GM23338 (cell line): Measurements from ENCODE around the gene MAP3K10. TPM values are rescaled to one million over a fixed set of nuclear protein-coding genes. Genes with fewer than 3 reads are reported as not detected.

Experiments used
- polyA plus RNA-seq: library from polyadenylated mRNA; unstranded; fragments of >200 nt; fragmentation: Nextera tagmentation; extraction: Ambion mirVana; gene quantifications from 2 replicates; pipeline ENCODE4 v1.2.1, GENCODE V29; 2016
- total RNA-seq: library from RNA; depleted of rRNA; stranded (reverse); fragments of >200 nt; shearing (Covaris generic); gene quantifications from 2 replicates; pipeline ENCODE4 v1.2.3, GENCODE V29; 2014; rRNA removed

MAP3K10 gene
- total and polyA plus RNA-seq, 2 experiments from 2014 or later = 5.9 to 13.7 TPM

Other genes with a start within 250 kb of the MAP3K10 start
- gene PSMC4, start 220.3 kb upstream of the MAP3K10 start, total RNA-seq = 147 and 161 TPM in 2 replicates
- gene PSMC4, start 220.3 kb upstream of the MAP3K10 start, polyA plus RNA-seq = 135 and 139 TPM in 2 replicates
- gene ZNF546, start 194.4 kb upstream of the MAP3K10 start, total RNA-seq = 0.38 and 0.62 TPM in 2 replicates
- 0.47 and 0.95 TPM in 2 replicates for gene ZNF546, start 194.4 kb upstream of the MAP3K10 start, polyA plus RNA-seq
- 11.0 and 11.2 TPM in 2 replicates for gene ZNF780B, start 135.2 kb upstream of the MAP3K10 start, total RNA-seq
- gene ZNF780B, start 135.2 kb upstream of the MAP3K10 start, polyA plus RNA-seq = 3.8 and 4.9 TPM in 2 replicates
- 15.0 and 23.6 TPM in 2 replicates for gene ZNF780A, start 100.5 kb upstream of the MAP3K10 start, total RNA-seq
- gene ZNF780A, start 100.5 kb upstream of the MAP3K10 start, polyA plus RNA-seq = 11.8 and 12.3 TPM in 2 replicates
- 0.35 and 0.63 TPM in 2 replicates for gene TTC9B, start 27.0 kb downstream of the MAP3K10 start, total RNA-seq
- 0.23 and 1.0 TPM in 2 replicates for gene TTC9B, start 27.0 kb downstream of the MAP3K10 start, polyA plus RNA-seq
- 0.39 and 7.1 TPM in 2 replicates for gene CCNP, start 35.3 kb downstream of the MAP3K10 start, total RNA-seq
- gene CCNP, start 35.3 kb downstream of the MAP3K10 start, polyA plus RNA-seq = 2.2 and 3.3 TPM in 2 replicates
- gene AKT2, start 93.9 kb downstream of the MAP3K10 start, total RNA-seq = 105 and 123 TPM in 2 replicates
- gene AKT2, start 93.9 kb downstream of the MAP3K10 start, polyA plus RNA-seq = 16.6 and 17.6 TPM in 2 replicates
- gene C19orf47, start 157.0 kb downstream of the MAP3K10 start, total RNA-seq = 17.2 and 26.6 TPM in 2 replicates
- gene C19orf47, start 157.0 kb downstream of the MAP3K10 start, polyA plus RNA-seq = 13.1 and 15.2 TPM in 2 replicates
- gene PLD3, start 157.3 kb downstream of the MAP3K10 start, total RNA-seq = 488 and 490 TPM in 2 replicates
- gene PLD3, start 157.3 kb downstream of the MAP3K10 start, polyA plus RNA-seq = 179 and 181 TPM in 2 replicates
- gene HIPK4, start 198.8 kb downstream of the MAP3K10 start, total RNA-seq = 0.52 TPM in 1 of 2 replicates, not detected in the other
- gene HIPK4, start 198.8 kb downstream of the MAP3K10 start, polyA plus RNA-seq = 0.21 and 0.37 TPM in 2 replicates
- 4.2 and 4.3 TPM in 2 replicates for gene PRX, start 222.0 kb downstream of the MAP3K10 start, total RNA-seq
- 4.1 and 4.2 TPM in 2 replicates for gene PRX, start 222.0 kb downstream of the MAP3K10 start, polyA plus RNA-seq
- gene SERTAD1, start 234.6 kb downstream of the MAP3K10 start, total RNA-seq = 5.1 and 9.1 TPM in 2 replicates
- gene SERTAD1, start 234.6 kb downstream of the MAP3K10 start, polyA plus RNA-seq = 4.6 and 5.0 TPM in 2 replicates